H1 (cell line): ENCODE measurements around the gene TP63. TPM values are rescaled to one million over a fixed set of nuclear protein-coding genes. Genes with fewer than 3 reads are reported as not detected.

ENCODE experiments used
- CTCF ChIA-PET: fragments of 300-600 bp; sonication (Branson Sonifier 250); formaldehyde crosslinking; loops from one replicate; lab custom pipeline; 2021; ENCODE audit not compliant: partially characterized antibody; lab: Charles Lee
- POLR2A ChIA-PET: fragments of 300-600 bp; sonication (Branson Sonifier 250); formaldehyde crosslinking; loops from one replicate; lab custom pipeline; 2021; ENCODE audit warnings: inconsistent platforms; ENCODE audit not compliant: partially characterized antibody; lab: Charles Lee
- DNase-seq, 2 experiments: peaks; one replicate each; pipeline versions ENCODE4 v3.0.0 to v3.0.0-alpha.2; 2010 to 2022; ENCODE audit warnings: low spot score in 2 of 2, low read depth in 1 of 2, mixed read lengths in 1 of 2
- FAIRE-seq: peaks from 2 replicates; lab custom pipeline; 2011; peaks lifted over from hg19 to GRCh38; lab: Jason Lieb, UNC
- H2AFZ ChIP-seq: 2 replicates; pipeline ENCODE4 v1.8.1; 2012; ENCODE audit warnings: low read length, inconsistent platforms
- H2AK5ac ChIP-seq: 2 replicates; pipeline ENCODE4 v1.6.1; 2013; ENCODE audit warnings: low read depth, low read length
- H2BK120ac ChIP-seq: replicated peaks from 2 replicates; pipeline ENCODE3; 2013; ENCODE audit warnings: low read depth, low read length, inconsistent platforms
- H2BK12ac ChIP-seq: 2 replicates; pipeline ENCODE4 v1.6.1; 2013; ENCODE audit warnings: low read depth, low read length
- H2BK15ac ChIP-seq: 2 replicates; pipeline ENCODE4 v1.6.1; 2013; ENCODE audit warnings: low read length
- H2BK20ac ChIP-seq: 2 replicates; pipeline ENCODE4 v1.6.1; 2013; ENCODE audit warnings: low read length
- H2BK5ac ChIP-seq: 2 replicates; pipeline ENCODE4 v1.6.1; 2013; ENCODE audit warnings: low read depth, low read length
- H3K14ac ChIP-seq: 2 replicates; pipeline ENCODE4 v1.6.1; 2013; ENCODE audit warnings: inconsistent platforms; ENCODE audit not compliant: insufficient read length
- H3K18ac ChIP-seq: 2 replicates; pipeline ENCODE4 v1.6.1; 2013; ENCODE audit warnings: low read length; ENCODE audit errors: extremely low read depth
- H3K23ac ChIP-seq: 2 replicates; pipeline ENCODE4 v1.6.1; 2013; ENCODE audit warnings: inconsistent platforms; ENCODE audit not compliant: insufficient read length
- H3K23me2 ChIP-seq: 2 replicates; pipeline ENCODE4 v1.6.1; 2013; ENCODE audit warnings: low read depth, low read length
- H3K27ac ChIP-seq: 2 replicates; pipeline ENCODE4 v1.6.1; 2011; ENCODE audit warnings: low read depth, low read length, inconsistent platforms
- H3K27me3 ChIP-seq, 4 experiments: replicated peaks in 1 of 4; 1 replicate in 1 of 4; 2 replicates in 3 of 4; pipeline versions ENCODE4 v1.6.1 to v1.8.1; 2011 to 2013; ENCODE audit warnings: low read length in 3 of 4, mild to moderate bottlenecking in 3 of 4, inconsistent platforms in 2 of 4, mixed read lengths in 2 of 4, moderate library complexity in 1 of 4; ENCODE audit not compliant: control insufficient read depth in 3 of 4, insufficient read depth in 3 of 4; ENCODE audit errors: extremely low read depth in 1 of 4
- H3K36me3 ChIP-seq, 4 experiments: 2 replicates each; pipeline versions ENCODE4 v1.6.1 to v1.8.1; 2011 to 2013; ENCODE audit warnings: mild to moderate bottlenecking in 4 of 4, low read length in 3 of 4, moderate library complexity in 2 of 4, control low read depth in 1 of 4, inconsistent platforms in 1 of 4; ENCODE audit not compliant: insufficient read depth in 4 of 4, control insufficient read depth in 2 of 4
- H3K4ac ChIP-seq: replicated peaks from 2 replicates; pipeline ENCODE3; 2013; ENCODE audit warnings: low read length, low read depth, mixed read lengths, inconsistent platforms; ENCODE audit not compliant: insufficient read length
- H3K4me1 ChIP-seq, 4 experiments: replicated peaks in 1 of 4; 1 replicate in 1 of 4; 2 replicates in 3 of 4; pipeline versions ENCODE4 v1.6.1 to v1.8.1; 2011 to 2013; ENCODE audit warnings: low read length in 3 of 4, inconsistent platforms in 2 of 4, mixed read lengths in 1 of 4; ENCODE audit not compliant: insufficient read depth in 4 of 4, control insufficient read depth in 3 of 4
- H3K4me2 ChIP-seq, 2 experiments: 2 replicates each; pipeline versions ENCODE4 v1.6.1 to v1.8.1; 2011 to 2013; ENCODE audit warnings: low read depth in 2 of 2, low read length in 2 of 2, control low read depth in 1 of 2, inconsistent platforms in 1 of 2, mild to moderate bottlenecking in 1 of 2; ENCODE audit not compliant: insufficient read depth in 1 of 2
- H3K4me3 ChIP-seq, 4 experiments: fragments of 200-600, 300-600 bp in 1 of 4; sonication (generic), shearing (Covaris generic), sonication (Bioruptor Twin) in 1 of 4; 2 replicates each; pipeline versions ENCODE4 v1.5.1 to v1.8.1; 2011 to 2016; ENCODE audit warnings: low read length in 4 of 4, low read depth in 3 of 4, control low read depth in 2 of 4, inconsistent platforms in 2 of 4, mild to moderate bottlenecking in 2 of 4, mixed read lengths in 1 of 4, moderate library complexity in 1 of 4; ENCODE audit not compliant: insufficient read depth in 2 of 4; ENCODE audit errors: extremely low read depth in 1 of 4
- H3K56ac ChIP-seq: replicated peaks from 2 replicates; pipeline ENCODE3; 2013; ENCODE audit warnings: low read depth, mild to moderate bottlenecking, mixed read lengths, low read length, inconsistent platforms; ENCODE audit not compliant: insufficient read length
- H3K79me1 ChIP-seq: 2 replicates; pipeline ENCODE4 v1.6.1; 2013; ENCODE audit warnings: low read depth, low read length, control low read depth
- H3K79me2 ChIP-seq, 2 experiments: 2 replicates each; pipeline versions ENCODE4 v1.6.1 to v1.8.1; 2012 to 2013; ENCODE audit warnings: low read length in 2 of 2, mild to moderate bottlenecking in 2 of 2, inconsistent platforms in 1 of 2; ENCODE audit not compliant: insufficient read depth in 2 of 2, control insufficient read depth in 1 of 2
- H3K9ac ChIP-seq, 4 experiments: replicated peaks in 1 of 4; 1 replicate in 1 of 4; 2 replicates in 3 of 4; pipeline versions ENCODE4 v1.6.1 to v1.8.1; 2011 to 2013; ENCODE audit warnings: low read depth in 3 of 4, low read length in 3 of 4, control low read depth in 2 of 4, mild to moderate bottlenecking in 2 of 4, moderate library complexity in 2 of 4, inconsistent platforms in 1 of 4; ENCODE audit errors: extremely low read depth in 1 of 4
- H3K9me3 ChIP-seq, 2 experiments: 2 replicates each; pipeline versions ENCODE4 v1.6.1 to v1.8.1; 2012 to 2013; ENCODE audit warnings: mild to moderate bottlenecking in 2 of 2, moderate library complexity in 2 of 2, control low read depth in 1 of 2, inconsistent platforms in 1 of 2, low read depth in 1 of 2, low read length in 1 of 2, mixed read lengths in 1 of 2; ENCODE audit not compliant: insufficient read depth in 2 of 2
- H4K20me1 ChIP-seq, 2 experiments: replicated peaks in 1 of 2; 2 replicates each; pipeline versions ENCODE3 to v1.8.1; 2011 to 2013; ENCODE audit warnings: inconsistent platforms in 2 of 2, low read length in 2 of 2, mild to moderate bottlenecking in 1 of 2; ENCODE audit not compliant: insufficient read depth in 2 of 2, control insufficient read depth in 1 of 2
- H4K5ac ChIP-seq: 2 replicates; pipeline ENCODE4 v1.6.1; 2013; ENCODE audit warnings: low read length, low read depth, mixed read lengths, inconsistent platforms; ENCODE audit not compliant: insufficient read length
- H4K8ac ChIP-seq: 2 replicates; pipeline ENCODE4 v1.8.0; 2013; ENCODE audit warnings: mild to moderate bottlenecking, moderate library complexity, low read length, inconsistent platforms; ENCODE audit not compliant: insufficient read depth; ENCODE audit errors: extremely low read depth
- H4K91ac ChIP-seq: replicated peaks from 2 replicates; pipeline ENCODE3; 2013; ENCODE audit warnings: low read length, mixed read lengths, inconsistent platforms; ENCODE audit not compliant: insufficient read length
- CHD2 ChIP-seq: IDR thresholded peaks from 2 replicates; pipeline ENCODE4 v1.6.1; 2012; ENCODE audit warnings: low read length, improper control_type of control experiment
- CREB1 ChIP-seq: IDR thresholded peaks from 2 replicates; pipeline ENCODE4 v1.6.1; 2012; ENCODE audit warnings: inconsistent platforms
- HDAC2 ChIP-seq, 2 experiments: fragments of 300-600 bp in 1 of 2; sonication (generic) in 1 of 2; IDR thresholded peaks; 2 replicates each; pipeline ENCODE4 v1.6.1; 2011 to 2012; ENCODE audit warnings: low read depth in 2 of 2, low read length in 2 of 2, mild to moderate bottlenecking in 2 of 2, moderate library complexity in 2 of 2, borderline replicate concordance in 1 of 2, inconsistent platforms in 1 of 2
- RNF2 ChIP-seq: fragments of 200-900, 300-1000 bp; sonication (generic); IDR thresholded peaks from 2 replicates; pipeline ENCODE4 v1.7.1; 2016; ENCODE audit warnings: borderline replicate concordance, low read depth, mild to moderate bottlenecking, antibody characterized with exemption, low read length; ENCODE audit not compliant: poor library complexity, severe bottlenecking; ENCODE audit errors: missing control alignments
- SP1 ChIP-seq: IDR thresholded peaks from 2 replicates; pipeline ENCODE4 v1.6.1; 2011; ENCODE audit warnings: low read depth, low read length
- ZNF274 ChIP-seq: IDR thresholded peaks from 2 replicates; pipeline ENCODE4 v1.7.0; 2012; ENCODE audit warnings: low read length, borderline replicate concordance; ENCODE audit errors: extremely low read depth
- WGBS, 2 experiments: shearing (Covaris generic) in 1 of 2; methylation state at CpG; one replicate each; pipeline versions ENCODE4 v1.1.6 to v1.1.7; 2013 to 2015; ENCODE audit warnings: low lambda C conversion rate in 2 of 2, mixed read lengths in 2 of 2, inconsistent platforms in 1 of 2, low coverage in 1 of 2, missing lambda C conversion rate in 1 of 2; ENCODE audit not compliant: insufficient replicate concordance in 2 of 2, insufficient coverage in 1 of 2, insufficient read length in 1 of 2; ENCODE audit errors: extremely low coverage in 1 of 2, missing lambda C conversion rate in 1 of 2; 5-methylcytosine and 5-hydroxymethylcytosine counted together
- polyA plus RNA-seq, 7 experiments: library from polyadenylated mRNA; depleted of rRNA in 3 of 7; stranded (reverse) in 5 of 7; unstranded in 2 of 7; fragments of >200 nt in 5 of 7; fragments of 200-250 nt in 2 of 7; gene quantifications; 1 replicate in 5 of 7; 2 replicates in 1 of 7; 4 replicates in 1 of 7; pipeline versions ENCODE4 v1.2.1 to v1.2.3, GENCODE V29; 2011 to 2013; ENCODE audit warnings: missing spikeins in 2 of 7, mixed read lengths in 2 of 7
- total RNA-seq: library from RNA; stranded (reverse); fragmentation: NEBNext Ultra II Directional; extraction: Animal tissue kit (Norgen Biotek cat#: 25700); gene quantifications from 2 replicates; pipeline ENCODE4 v1.2.1, GENCODE V29; 2021

TP63 gene
- total and polyA plus RNA-seq, 2 of the 8 experiments (the other 6 are each of a cell fraction or from before 2014, with no cell fraction given): not detected

DNA sequence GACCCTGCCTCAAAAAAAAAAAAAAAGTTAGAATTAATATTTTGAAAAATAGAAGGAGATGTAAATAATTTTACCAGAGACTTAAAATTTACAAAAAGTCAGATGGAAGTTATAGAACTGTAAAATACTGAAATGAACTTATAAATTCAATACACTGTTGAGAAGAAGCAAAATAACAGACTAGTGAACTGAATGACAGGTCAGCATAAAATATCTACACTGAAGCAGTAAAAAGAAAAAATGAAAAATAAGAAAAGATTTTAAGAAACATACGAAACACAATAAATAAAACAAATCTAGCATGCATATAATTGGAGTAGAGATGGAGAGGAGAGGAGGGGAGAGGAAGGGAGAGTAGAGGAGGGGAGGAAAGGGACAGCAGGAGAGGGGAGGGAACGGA is 33.3 kb upstream of the TP63 start:
- no peak overlapping the region for H2AFZ ChIP-seq
- no peak overlapping the region for H3K14ac ChIP-seq
- peaks cover 0 to 2% of the 10 kb centered on the region in 2 experiments; a peak in 1 of 4 replicates for H3K9me3 ChIP-seq
- TF ChIP-seq SP1 (no peak), RNF2 (no peak), HDAC2 (IDR thresholded peaks at IDR 0.05; ENCODE audit: borderline replicate concordance in 1 of 2, low read depth in 2 of 2, low read length in 2 of 2) (no peak), CHD2 (no peak), ZNF274 (no peak), CREB1 (no peak)
- H4K20me1 ChIP-seq: no peaks in the 10 kb centered on the region
- H2BK12ac ChIP-seq: no peak overlapping the region
- H3K27me3 ChIP-seq: peaks cover 0 to 1% (median 0%) of the 10 kb centered on the region in 4 experiments; a peak in 1 of 7 replicates
- H3K23ac ChIP-seq: no peak overlapping the region
- no peak overlapping the region for H3K4ac ChIP-seq
- no peak overlapping the region for H2BK120ac ChIP-seq
- no peak overlapping the region for H3K4me2 ChIP-seq
- no peak overlapping the region for H3K4me3 ChIP-seq
- FAIRE-seq: no peak
- CTCF ChIA-PET: no interaction called here
- H3K79me1 ChIP-seq: no peaks in the 10 kb centered on the region
- DNase-seq: no peak
- H3K79me2 ChIP-seq: no peaks in the 10 kb centered on the region
- H4K8ac ChIP-seq: no peak overlapping the region
- H3K27ac ChIP-seq: no peak overlapping the region
- no peaks in the 10 kb centered on the region for H3K4me1 ChIP-seq
- no peaks in the 10 kb centered on the region for H3K23me2 ChIP-seq
- H2BK5ac ChIP-seq: no peak overlapping the region
- no peak overlapping the region for H3K56ac ChIP-seq
- no peaks in the 10 kb centered on the region for H3K36me3 ChIP-seq
- POLR2A ChIA-PET: no interaction called here
- H2BK20ac ChIP-seq: no peak overlapping the region
- no peak overlapping the region for H3K18ac ChIP-seq
- no peak overlapping the region for H4K91ac ChIP-seq
- H3K9ac ChIP-seq: no peak overlapping the region
- H2BK15ac ChIP-seq: no peak overlapping the region
- no peak overlapping the region for H4K5ac ChIP-seq
- no peak overlapping the region for H2AK5ac ChIP-seq
- WGBS, 2 experiments: 90% methylated on average over 2 of the region's 2 CpGs; no CpG with 5 or more reads in 1 of the 2 experiments
